ENCODE results near the gene SCUBE2. TPM values are rescaled to one million over a fixed set of nuclear protein-coding genes. Genes with fewer than 3 reads are reported as not detected.
A peak's percentile ranks its signal among the peaks of the same experiment; 100 is the strongest.

Gene SCUBE2
- total and polyA plus RNA-seq, 8 donors, result 1.7 to 37.1 (median 21.8) TPM

GRCh38 chr11:9075556-9075955 lies 15.8 kb downstream of the SCUBE2 start:
- H3K36me3 ChIP-seq, result no peaks in the 10 kb centered on the region
- no peaks in the 10 kb centered on the region for H3K27me3 ChIP-seq
- H3K9me3 ChIP-seq, result no peaks in the 10 kb centered on the region
- DNase-seq, result peak in 1 of 2 donors; percentile 43
- peaks cover 0 to 15% (median 5%) of the 10 kb centered on the region in 4 donors for H3K4me1 ChIP-seq
- no peak overlapping the region for H3K27ac ChIP-seq
- intact Hi-C loops (cut with DNase I; ENCODE audit: low total_unique reads), result no loop called here
- no peak overlapping the region for H3K4me3 ChIP-seq
- TF ChIP-seq POLR2AphosphoS5 (IDR thresholded peaks at IDR 0.05) (no peak), POLR2A (IDR thresholded peaks at IDR 0.05) (no peak), EP300 (IDR thresholded peaks at IDR 0.05) (no peak)
- TF ChIP-seq, protein P1, sequence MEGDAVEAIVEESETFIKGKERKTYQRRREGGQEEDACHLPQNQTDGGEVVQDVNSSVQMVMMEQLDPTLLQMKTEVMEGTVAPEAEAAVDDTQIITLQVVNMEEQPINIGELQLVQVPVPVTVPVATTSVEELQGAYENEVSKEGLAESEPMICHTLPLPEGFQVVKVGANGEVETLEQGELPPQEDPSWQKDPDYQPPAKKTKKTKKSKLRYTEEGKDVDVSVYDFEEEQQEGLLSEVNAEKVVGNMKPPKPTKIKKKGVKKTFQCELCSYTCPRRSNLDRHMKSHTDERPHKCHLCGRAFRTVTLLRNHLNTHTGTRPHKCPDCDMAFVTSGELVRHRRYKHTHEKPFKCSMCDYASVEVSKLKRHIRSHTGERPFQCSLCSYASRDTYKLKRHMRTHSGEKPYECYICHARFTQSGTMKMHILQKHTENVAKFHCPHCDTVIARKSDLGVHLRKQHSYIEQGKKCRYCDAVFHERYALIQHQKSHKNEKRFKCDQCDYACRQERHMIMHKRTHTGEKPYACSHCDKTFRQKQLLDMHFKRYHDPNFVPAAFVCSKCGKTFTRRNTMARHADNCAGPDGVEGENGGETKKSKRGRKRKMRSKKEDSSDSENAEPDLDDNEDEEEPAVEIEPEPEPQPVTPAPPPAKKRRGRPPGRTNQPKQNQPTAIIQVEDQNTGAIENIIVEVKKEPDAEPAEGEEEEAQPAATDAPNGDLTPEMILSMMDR (IDR thresholded peaks at IDR 0.05), result no peak
- 49 to 86% (median 60%) methylated on average over 4 of the region's 4 CpGs for WGBS, 5 donors

DNA sequence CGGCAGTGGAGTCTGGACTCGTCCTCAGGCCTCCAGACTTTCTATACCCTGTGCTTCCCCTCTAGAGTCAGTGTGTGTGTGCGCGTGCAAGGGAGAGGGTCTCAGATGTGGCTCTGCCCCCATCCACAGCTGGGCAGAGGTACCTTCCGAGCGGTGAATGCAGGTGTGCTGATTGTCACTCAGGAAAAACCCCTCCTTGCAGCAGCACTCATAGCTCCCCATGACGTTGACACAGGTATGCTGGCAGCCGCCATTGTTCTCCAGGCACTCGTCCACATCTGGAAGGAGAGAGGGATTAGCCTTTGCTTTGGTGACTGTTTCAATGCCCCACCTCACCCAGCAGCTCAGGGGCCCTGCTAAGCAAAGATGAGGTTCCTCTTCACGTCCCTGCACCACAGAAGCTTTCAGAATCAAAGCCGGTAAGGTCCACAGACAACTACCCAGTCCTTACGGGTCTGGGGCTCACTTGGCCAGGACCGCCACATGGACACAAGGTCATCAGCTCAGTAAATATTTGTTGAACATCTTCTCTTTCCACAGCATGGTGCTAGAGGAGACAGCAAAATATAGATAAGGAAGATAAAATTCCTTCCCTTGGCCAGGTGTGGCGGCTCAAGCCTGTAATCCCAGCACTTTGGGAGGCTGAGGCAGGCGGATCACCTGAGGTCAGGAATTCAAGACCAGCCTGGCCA lies 16.9 kb downstream of the SCUBE2 start:
- no peaks in the 10 kb centered on the region for H3K36me3 ChIP-seq
- DNase-seq, result no peak
- intact Hi-C loops (cut with DNase I; ENCODE audit: low total_unique reads), result no loop called here
- H3K27ac ChIP-seq, result no peak overlapping the region
- H3K9me3 ChIP-seq, result no peaks in the 10 kb centered on the region
- H3K4me1 ChIP-seq, result peaks cover 0 to 15% (median 5%) of the 10 kb centered on the region in 4 donors
- TF ChIP-seq POLR2A (IDR thresholded peaks at IDR 0.05) (no peak), POLR2AphosphoS5 (IDR thresholded peaks at IDR 0.05) (no peak), EP300 (IDR thresholded peaks at IDR 0.05) (no peak)
- TF ChIP-seq, protein P1 (IDR thresholded peaks at IDR 0.05), result no peak
- no peaks in the 10 kb centered on the region for H3K27me3 ChIP-seq
- 85 to 90% (median 88%) methylated on average over 13 to 15 of the region's 15 CpGs for WGBS, 5 donors
- no peak overlapping the region for H3K4me3 ChIP-seq

GRCh38 chr11:9073466-9074225 lies 17.8 kb downstream of the SCUBE2 start:
- intact Hi-C loops (cut with DNase I; ENCODE audit: low total_unique reads), result no loop called here
- no peak for TF ChIP-seq EP300 (IDR thresholded peaks at IDR 0.05)
- TF ChIP-seq, protein P1 (IDR thresholded peaks at IDR 0.05), result no peak
- no peak for TF ChIP-seq POLR2AphosphoS5 (IDR thresholded peaks at IDR 0.05)
- no peak for TF ChIP-seq POLR2A (IDR thresholded peaks at IDR 0.05)

DNA sequence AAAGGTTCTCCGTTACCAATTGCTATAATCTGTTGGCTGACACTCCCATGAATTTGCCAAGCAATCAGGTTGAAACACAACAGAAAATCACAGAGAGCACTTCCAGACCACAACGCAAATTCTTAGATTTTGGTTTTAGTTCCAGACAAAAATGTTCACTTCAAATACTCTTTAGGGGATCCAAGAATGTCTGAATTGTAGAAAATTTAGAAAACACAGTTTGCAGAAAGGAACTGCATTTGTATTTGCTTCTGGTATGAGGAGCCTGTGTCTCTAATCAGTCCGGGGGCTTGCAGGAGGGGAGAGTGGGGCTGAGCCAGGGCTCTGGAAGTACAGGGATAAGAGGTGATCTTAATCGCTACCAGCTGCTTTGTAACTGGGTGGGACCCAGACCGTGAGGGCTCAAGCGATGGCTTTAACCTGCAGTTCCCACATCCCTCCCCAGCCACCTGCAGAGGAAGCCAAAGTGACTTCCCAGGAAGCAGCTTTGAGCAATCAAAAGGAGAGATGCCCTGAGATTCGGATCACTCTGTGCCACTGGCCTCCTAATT lies 18.7 kb downstream of the SCUBE2 start:
- TF ChIP-seq EP300 (IDR thresholded peaks at IDR 0.05) (no peak), POLR2AphosphoS5 (IDR thresholded peaks at IDR 0.05) (no peak), POLR2A (IDR thresholded peaks at IDR 0.05) (no peak)
- TF ChIP-seq, protein P1 (IDR thresholded peaks at IDR 0.05), result no peak
- Histone ChIP-seq H3K4me3 (no peak overlapping the region), H3K9me3 (no peaks in the 10 kb centered on the region), H3K4me1 (peaks cover 0 to 15% (median 5%) of the 10 kb centered on the region in 4 donors), H3K27me3 (no peaks in the 10 kb centered on the region), H3K36me3 (peaks cover 0 to 6% (median 0%) of the 10 kb centered on the region in 4 donors), H3K27ac (no peak overlapping the region)
- intact Hi-C loops (cut with DNase I; ENCODE audit: low total_unique reads), result no loop called here
- DNase-seq, result no peak
- 44 to 61% (median 58%) methylated on average over 7 of the region's 7 CpGs for WGBS, 5 donors

More at GRCh38 chr11:9073466-9074225, 17.8 kb downstream of the SCUBE2 start:
- no peak overlapping the region for H3K27ac ChIP-seq
- peaks cover 0 to 15% (median 5%) of the 10 kb centered on the region in 4 donors for H3K4me1 ChIP-seq
- H3K36me3 ChIP-seq, result peaks cover 0 to 6% (median 0%) of the 10 kb centered on the region in 4 donors
- H3K4me3 ChIP-seq, result no peak overlapping the region
- no peaks in the 10 kb centered on the region for H3K27me3 ChIP-seq
- DNase-seq, result no peak
- WGBS, 5 donors, result 87 to 95% (median 90%) methylated on average over 6 of the region's 6 CpGs
- no peaks in the 10 kb centered on the region for H3K9me3 ChIP-seq
